Measurements from ENCODE around the gene UBXN11.

DNA sequence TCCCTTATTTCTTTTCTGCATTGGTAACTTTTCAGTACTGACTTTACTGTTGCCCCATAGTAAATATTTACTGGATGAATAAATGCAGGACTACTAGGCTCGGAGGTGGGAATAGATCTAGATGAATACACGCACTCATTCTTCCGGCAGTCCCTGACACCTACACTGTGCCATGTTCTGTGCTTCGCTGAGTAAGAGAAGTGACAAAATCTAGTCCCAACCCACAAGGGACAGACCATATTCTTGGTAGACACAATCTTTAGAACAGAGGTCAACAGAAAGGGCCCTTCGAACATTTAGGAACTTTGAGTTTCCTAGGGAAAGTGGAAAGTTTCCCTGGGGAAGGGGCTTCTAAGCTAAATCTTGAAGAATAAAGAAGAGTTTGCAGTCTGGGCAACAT lies 8.1 kb upstream of the UBXN11 start:
- no peak for TF ChIP-seq CTCF (IDR thresholded peaks at IDR 0.05)
- TF ChIP-seq EP300 (IDR thresholded peaks at IDR 0.05): no peak
